GM18499 (cell line): ENCODE measurements around the gene SP2.

Experiments used
- ATAC-seq: cut with Tn5 transposase; IDR thresholded peaks from one replicate; pipeline ENCODE4 v1.9.1; 2021; ENCODE audit warnings: moderate number of reproducible peaks; ENCODE audit not compliant: insufficient read depth, unreplicated experiment

The SP2 gene

DNA sequence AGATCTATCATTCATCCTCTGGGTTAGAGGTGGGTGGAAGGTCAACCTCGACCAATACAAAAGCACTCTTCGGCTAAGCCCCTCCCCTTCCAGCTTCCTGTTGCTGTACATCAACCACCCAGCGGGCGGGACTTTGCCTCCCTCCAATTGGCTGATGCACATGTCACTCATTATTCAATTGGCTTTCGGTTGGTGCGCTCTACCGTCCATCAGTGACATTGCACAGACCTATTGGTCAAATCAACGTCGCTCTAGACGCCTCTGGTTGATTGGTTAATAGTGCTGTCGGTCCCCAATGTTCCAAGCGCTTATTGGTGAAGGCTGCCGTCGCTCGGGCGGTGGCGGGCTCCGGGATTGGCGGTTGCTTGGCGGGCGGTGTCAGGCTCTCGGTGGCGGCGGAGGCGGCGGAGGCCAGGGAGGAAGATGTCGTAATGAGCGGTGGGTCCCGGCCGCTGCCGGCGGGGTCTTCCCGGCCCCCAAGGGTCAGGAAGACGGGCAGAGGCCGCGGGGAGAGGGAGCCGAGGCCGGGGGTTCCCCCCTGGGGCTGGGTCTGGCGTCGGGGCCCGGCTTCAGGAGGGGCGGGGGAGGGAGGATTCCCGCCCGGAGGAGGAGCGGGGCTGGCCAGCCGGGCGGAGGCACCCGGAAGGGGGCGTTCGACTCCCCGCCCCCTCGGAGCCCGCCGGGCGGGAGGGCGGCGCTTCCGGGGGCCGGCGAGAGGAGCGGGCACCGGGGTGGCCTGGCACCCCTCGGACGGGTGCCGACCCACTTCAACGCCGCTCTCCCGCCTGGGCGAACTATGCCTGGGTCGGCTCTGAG, at the start of gene SP2:
SP2 (plus strand) TSS at position 381 of the 816 bp plus-strand sequence; CDS start at position 432, 51 bp downstream.
- ATAC-seq, result peak; percentile 91

GRCh38 chr17:47846716-47847340, 49.2 kb upstream of the SP2 start:
- ATAC-seq, result no peak

GRCh38 chr17:47847341-47848197, 48.5 kb upstream of the SP2 start:
- ATAC-seq, result no peak

GRCh38 chr17:47848198-47848513, 47.9 kb upstream of the SP2 start:
- no peak for ATAC-seq

GRCh38 chr17:47850373-47850691, 45.7 kb upstream of the SP2 start:
- ATAC-seq, result no peak

DNA sequence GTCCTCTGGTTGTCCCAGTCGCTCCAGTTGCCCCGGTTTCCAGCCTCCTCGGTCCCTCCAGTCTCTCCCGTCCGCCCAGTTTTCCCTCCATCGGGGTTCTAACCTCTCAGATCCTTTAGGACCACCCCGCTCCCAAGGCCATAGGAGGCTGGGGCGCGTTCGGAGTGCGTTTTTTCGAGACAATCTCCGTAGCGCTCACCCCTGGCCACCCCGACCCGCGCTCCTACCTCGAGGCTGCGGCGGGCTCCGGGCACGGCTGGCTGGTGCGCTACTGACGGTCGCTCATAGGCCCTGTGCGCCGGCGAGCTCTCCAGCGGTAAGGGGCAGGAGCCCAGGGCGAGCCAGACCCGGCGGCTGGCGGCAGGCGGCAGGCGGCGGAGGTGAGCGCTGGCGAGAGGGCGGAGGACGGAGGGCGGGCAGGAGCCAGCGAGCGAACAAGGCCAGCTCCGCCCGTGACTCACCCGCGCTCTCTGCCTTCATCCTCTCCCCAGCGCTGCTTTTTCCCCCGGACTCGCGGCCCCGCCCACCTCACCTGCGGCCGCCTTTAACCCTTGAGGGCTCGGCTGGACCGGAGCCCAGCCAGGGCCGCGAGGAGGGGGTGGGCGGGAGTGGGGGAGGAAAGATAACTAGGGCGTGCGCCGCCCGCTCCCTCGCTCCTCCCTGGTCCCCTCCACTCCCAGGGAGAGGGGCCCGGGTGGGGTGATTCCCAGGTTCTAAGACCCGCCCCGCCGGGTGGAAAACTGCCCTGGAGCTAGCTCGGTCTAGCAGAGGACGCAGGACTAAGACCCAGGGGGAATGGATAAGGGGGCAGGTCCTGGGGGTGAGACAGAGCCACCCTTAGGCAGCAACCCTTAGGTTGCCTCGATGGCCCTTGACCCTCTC, 45.1 kb upstream of the SP2 start, which contains the start of gene SP6:
SP6 (minus strand) TSS at position 472 of the 882 bp plus-strand sequence. CDS start 2,734 bp downstream, outside the sequence.
- no peak for ATAC-seq

- no peak for ATAC-seq
Observed at GRCh38 chr17:47851764-47852112, 44.3 kb upstream of the SP2 start.

- ATAC-seq, result no peak
Observed at GRCh38 chr17:47852113-47852949, 43.7 kb upstream of the SP2 start.

- ATAC-seq, result no peak
Observed at GRCh38 chr17:47853616-47854015, 42.4 kb upstream of the SP2 start.

DNA sequence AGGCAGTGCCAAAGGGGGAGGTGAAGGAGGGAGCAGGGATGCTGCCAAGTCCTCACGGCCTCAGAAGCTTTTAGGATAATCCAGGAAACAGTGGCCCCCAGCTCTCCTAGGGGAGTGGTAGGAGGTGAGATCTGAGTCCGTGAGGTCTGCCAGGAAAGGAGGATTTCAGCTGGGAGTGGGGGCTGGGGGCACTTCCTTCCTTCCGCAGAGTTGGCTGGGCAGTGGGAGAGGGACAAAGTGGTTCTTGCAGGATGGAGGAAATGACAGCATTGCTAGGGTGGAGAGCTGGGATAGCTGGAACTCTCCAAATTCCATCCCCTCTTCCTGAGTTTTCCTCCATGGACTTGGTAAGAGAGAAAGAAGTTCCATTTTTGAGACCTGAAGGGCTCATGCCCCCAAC, 40.3 kb upstream of the SP2 start:
- ATAC-seq, result no peak

GRCh38 chr17:47856830-47857229, 39.2 kb upstream of the SP2 start:
- ATAC-seq, result no peak

DNA sequence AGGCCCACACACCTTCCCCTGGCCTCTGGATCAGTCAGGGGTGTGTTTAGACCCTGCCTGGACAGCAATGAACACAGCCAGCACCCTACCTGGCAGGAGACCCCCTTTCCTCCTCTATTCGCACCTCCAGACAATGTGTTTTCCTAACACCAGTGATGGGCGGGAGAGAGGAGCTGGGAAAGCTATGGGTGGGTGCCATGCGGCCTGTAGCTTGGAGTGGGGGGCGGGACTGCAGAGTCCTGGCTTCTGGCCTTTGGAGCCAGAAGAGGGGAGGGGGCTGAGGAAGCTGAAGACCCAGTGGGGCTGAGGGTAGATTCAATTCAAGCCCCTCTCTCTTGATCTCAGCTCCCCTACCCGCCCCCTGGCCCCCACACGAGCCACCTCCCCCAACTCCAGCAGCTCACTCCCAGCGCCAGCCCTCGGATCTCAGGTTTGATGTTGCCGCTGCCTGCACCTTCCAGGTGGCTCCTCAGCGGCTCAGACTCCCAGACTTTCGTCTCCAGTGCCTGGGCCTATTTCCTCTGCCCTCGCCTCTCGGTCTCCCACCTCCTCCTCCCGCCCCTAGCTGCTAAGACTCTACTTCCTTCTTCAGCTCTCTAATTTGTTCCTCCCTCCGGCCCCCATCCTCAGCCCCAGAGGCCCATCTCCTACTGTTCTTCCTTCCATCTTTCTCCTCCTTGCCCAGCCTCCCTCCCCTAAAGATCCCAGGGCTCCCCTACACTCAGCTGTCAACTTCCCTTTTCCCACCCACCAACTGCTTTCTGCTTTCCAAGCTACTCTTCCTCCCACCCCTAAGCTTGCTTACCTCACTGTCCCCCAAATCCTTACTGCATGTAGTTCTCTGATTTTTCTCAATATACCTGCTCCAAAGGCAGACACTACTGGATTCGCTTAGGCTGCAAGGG, 38.2 kb upstream of the SP2 start:
- no peak for ATAC-seq

DNA sequence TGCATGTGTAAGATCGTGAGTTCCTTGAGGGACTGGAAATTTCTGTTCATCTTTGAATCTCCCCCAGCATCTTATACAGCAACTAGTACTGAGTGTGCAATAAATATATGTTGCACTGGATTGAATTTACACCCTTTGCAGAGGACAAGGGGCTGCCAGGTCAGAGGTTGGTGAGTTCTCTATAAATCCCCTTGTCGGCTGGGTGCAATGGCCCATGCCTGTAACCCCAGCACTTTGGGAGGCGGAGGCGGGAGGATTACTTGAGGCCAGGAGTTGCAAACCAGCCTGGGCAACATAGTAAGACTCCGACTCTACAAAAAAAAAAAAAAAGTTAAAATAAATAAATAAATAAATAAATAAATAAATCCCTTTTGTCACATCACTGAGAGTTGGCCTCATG, 35.6 kb upstream of the SP2 start:
- ATAC-seq, result no peak

- no peak for ATAC-seq
Observed at GRCh38 chr17:47862621-47863440, 33.2 kb upstream of the SP2 start.

DNA sequence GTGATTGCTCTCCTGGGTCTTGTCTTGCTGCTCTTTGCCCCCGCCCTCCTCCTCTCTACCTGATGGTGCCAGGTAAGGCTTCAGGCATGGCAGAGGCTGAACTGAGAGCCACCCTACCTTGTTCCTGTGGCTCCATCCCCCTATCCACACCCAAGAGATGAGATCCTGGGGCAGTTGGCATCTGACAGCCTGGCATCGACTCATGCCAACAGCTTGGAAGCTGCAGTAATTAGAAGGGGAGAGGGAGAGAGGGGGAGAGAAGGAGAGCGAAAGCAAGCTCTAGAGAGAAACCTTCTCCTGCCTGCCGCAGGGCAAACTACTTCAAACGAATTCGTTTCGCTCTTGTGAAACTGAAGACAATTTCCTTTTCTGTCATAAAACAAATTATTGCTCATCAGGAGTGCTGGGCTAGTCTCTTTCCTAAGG, 31.2 kb upstream of the SP2 start:
- no peak for ATAC-seq

GRCh38 chr17:47866941-47867340, 29.1 kb upstream of the SP2 start:
- ATAC-seq, result no peak

DNA sequence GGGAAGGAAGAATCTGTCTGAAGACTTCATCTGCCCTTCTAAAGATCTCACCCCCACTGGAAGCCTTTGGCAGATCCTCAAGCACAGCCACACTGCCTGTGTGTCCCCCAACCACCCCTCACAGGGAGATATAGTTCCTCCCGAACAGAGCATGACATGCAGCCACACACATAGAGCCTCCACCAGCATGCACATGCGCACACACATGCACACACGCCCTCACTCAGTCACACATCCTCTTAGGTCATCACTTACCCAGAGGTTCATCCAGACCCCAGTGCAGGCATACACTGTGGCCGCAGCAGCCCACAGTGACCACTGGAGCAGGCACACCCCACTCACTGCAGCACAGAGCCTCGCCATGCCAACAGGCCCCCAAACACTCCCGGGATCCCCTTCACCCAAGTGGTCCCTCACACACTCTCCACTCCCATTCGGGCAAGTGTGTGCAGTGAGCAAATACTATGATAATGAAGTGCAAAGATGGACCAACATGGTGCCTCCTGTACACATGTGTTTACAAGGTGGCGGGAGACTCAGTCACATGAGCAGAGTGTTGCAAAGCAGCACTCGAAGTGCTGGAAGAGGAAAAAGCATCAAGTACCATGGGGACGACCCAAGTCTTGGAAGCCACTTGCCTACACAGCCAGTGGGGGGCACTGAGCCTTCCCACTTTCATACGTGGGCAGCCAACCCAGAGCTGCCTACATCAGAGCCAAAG, 28.1 kb upstream of the SP2 start:
- ATAC-seq, result no peak
